Measurements from ENCODE around the gene MRTFA.
"Not testable (repeated sequence)": the region's sequence is repeated elsewhere in the genome, so short reads cannot be mapped to it uniquely, and the experiment has no call there.

MRTFA gene

GRCh38 chr22:40636380-40637182 is at the start of gene MRTFA:
Gene MRTFA (minus strand): TSS chr22:40636719.
- DNase-seq = peak; percentile 100

GRCh38 chr22:40685406-40685805 is 48.9 kb upstream of the MRTFA start:
- no peak for DNase-seq

- no peak for DNase-seq
Measured at GRCh38 chr22:40684728-40685127, 48.2 kb upstream of the MRTFA start.

- no peak for DNase-seq
Measured at GRCh38 chr22:40681451-40681850, 44.9 kb upstream of the MRTFA start.

- no peak for DNase-seq
Measured at GRCh38 chr22:40680819-40681183, 44.3 kb upstream of the MRTFA start.

GRCh38 chr22:40679964-40680818 is 43.7 kb upstream of the MRTFA start:
- peak; percentile 58 for DNase-seq

GRCh38 chr22:40679249-40679963 is 42.9 kb upstream of the MRTFA start, which contains the start of gene MCHR1:
Gene MCHR1 (plus strand): TSS chr22:40679484. CDS start chr22:40679653, 169 bp downstream.
- no peak for DNase-seq

GRCh38 chr22:40678493-40679248 is 42.2 kb upstream of the MRTFA start:
- DNase-seq = no peak

GRCh38 chr22:40676644-40677043 is 40.1 kb upstream of the MRTFA start:
- no peak for DNase-seq

GRCh38 chr22:40676166-40676565 is 39.6 kb upstream of the MRTFA start:
- not testable (repeated sequence) for DNase-seq

GRCh38 chr22:40674274-40674673 is 37.8 kb upstream of the MRTFA start:
- no peak for DNase-seq

- no peak for DNase-seq
Measured at GRCh38 chr22:40673017-40673416, 36.5 kb upstream of the MRTFA start.

- no peak for DNase-seq
Measured at GRCh38 chr22:40671796-40672360, 35.4 kb upstream of the MRTFA start.

- DNase-seq = no peak
Measured at GRCh38 chr22:40671369-40671768, 34.9 kb upstream of the MRTFA start.

- DNase-seq = no peak
Measured at GRCh38 chr22:40670058-40670457, 33.5 kb upstream of the MRTFA start.

- peak; percentile 85 for DNase-seq
Measured at GRCh38 chr22:40668611-40669411, 32.3 kb upstream of the MRTFA start.

GRCh38 chr22:40666151-40666848 is 29.8 kb upstream of the MRTFA start:
- DNase-seq = peak; percentile 80

- peak; percentile 76 for DNase-seq
Measured at GRCh38 chr22:40665312-40665711, 28.8 kb upstream of the MRTFA start.

- no peak for DNase-seq
Measured at GRCh38 chr22:40661671-40662070, 25.2 kb upstream of the MRTFA start.

GRCh38 chr22:40660730-40661129 is 24.2 kb upstream of the MRTFA start:
- no peak for DNase-seq

GRCh38 chr22:40659166-40659565 is 22.6 kb upstream of the MRTFA start:
- DNase-seq = no peak

Data from fibroblast of skin of right biceps (primary cell).